Frontal cortex (tissue), 4 donors: ENCODE data around the gene TNP2. TPM values are rescaled to one million over a fixed set of nuclear protein-coding genes. Genes with fewer than 3 reads are reported as not detected.
"Not testable (repeated sequence)": the region's sequence is repeated elsewhere in the genome, so short reads cannot be mapped to it uniquely, and the experiment has no call there.

Source experiments
- DNase-seq, 2 donors: peaks; one replicate each; pipeline ENCODE4 v3.0.0; 2012; ENCODE audit warnings: low spot score in 2 of 2
- FAIRE-seq: peaks from 2 replicates; lab custom pipeline; 2012; peaks lifted over from hg19 to GRCh38; lab: Jason Lieb, UNC
- small RNA-seq: library from RNA; depleted of rRNA; stranded (forward); fragments of <200 nt; gene quantifications from one replicate; pipeline ENCODE3, GENCODE V24; 2014
- total RNA-seq: library from RNA; depleted of rRNA; stranded (reverse); fragments of >200 nt; gene quantifications from one replicate; pipeline ENCODE4 v1.2.3, GENCODE V29; 2014
- donor health status: control.
- donor health status: control.
- donor health status: control.

The TNP2 gene
- total RNA-seq, 1 donor from 2014 or later = not detected

DNA sequence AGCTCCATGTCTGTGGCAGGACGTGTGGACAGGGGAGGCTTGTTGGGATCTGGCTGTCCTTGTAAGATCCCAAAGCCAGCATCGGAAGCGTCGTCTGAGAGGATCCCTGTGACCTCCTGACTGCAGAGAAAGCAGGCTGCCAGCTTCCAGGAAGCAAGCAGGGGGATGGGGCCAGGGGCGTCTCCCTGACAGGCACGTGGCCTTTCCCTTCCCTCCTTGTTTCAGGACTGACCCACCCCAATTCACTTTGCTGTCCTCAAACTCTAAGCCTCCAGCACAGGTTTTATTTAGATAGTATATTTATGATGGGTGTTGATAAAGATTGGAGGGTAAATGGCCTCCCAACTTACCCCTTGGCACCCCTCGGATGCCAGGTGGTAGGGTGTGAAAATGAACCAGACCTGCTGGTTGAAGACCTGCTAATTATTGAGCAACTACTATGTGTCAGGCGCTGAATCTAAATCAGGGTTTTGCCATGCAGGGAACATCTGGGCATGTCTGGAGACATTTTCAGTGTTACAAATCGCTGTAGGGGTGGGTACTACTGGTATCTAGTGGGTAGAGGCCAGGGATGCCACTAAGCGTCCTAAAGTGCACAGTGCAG is 37.7 kb downstream of the TNP2 start:
- FAIRE-seq (no peak), DNase-seq (no peak)

DNA sequence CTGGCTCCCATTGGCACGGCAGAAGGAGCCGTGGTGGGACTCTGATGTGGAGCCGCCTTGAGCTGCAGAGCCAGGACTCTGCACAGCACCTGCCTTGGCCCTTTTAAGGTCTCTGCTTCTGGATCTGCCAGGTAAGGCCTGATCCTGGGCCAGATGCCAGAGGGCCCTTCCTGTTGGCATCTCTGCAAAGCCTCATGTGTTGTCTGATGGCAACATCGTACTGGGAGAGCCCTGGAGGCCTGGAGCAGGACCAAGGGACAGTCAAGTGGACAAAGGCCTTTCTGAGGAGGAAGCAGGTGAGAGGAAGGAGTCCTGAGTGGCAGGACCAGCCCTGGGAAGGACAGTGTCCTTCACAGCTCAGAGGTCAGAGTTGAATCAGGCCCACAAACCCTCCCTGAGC is 39.2 kb downstream of the TNP2 start:
- FAIRE-seq (no peak), DNase-seq (no peak)

DNA sequence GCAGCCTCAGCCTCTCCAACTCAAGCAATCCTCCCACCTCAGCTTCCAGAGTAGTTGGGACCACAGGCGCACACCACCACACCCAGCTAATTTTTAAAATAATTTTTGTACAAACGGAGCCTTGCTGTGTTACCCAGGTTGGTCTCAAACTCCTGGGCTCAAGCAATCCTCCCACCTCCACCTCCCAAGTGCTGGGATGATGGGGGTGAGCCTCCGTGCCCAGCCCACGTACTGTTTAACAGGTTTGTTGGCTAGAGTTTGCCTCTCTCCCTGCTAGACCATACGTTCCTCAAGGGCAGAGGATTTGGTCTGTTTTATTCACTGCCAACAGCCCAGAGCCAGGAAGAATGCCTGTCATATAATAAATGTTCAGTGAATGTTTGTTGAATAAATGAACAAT is 39.7 kb downstream of the TNP2 start:
- no peak for DNase-seq
- FAIRE-seq = no peak

DNA sequence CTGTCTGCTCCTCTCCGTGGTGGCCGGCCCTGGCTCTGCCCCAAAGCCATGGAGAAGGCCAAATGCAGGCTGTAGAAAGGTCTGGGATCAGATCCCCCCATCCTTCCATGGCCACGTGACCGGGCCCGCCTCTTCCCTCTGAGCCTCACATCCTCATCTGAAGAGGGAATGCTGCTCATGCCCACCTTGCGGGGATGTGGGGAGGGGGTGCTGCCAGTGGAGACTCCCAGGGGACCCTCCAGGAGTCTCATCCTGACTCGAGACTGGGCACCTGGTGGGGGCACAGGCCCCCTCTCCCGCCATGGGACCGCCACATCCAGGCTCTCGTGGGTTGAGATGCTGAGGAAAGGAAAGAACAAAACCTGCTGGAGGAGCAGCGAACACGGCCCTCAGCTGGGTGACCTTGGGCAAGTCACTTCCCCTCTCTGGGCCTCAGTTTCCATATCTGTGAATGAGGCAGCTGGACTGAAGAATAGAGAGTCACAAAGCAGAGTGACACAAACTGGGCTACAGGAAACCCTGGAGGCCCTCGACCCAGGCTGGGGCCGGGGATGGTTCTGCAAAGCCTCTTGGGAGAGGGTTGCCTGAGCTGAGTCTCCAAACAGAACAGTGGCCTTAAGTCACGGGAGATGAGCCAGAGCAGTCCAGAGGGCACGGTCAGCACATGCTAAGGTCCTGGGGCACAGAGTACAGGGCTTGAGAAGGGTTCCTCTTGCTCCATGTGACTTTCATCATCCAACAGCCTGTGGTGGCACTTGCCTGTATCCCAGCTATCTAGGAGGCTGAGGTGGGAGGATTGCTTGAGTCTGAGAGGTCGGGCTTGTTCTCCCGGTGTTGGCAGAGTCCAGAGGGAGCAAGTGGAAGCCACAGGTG is 43.2 kb downstream of the TNP2 start:
- DNase-seq = no peak
- no peak for FAIRE-seq

DNA sequence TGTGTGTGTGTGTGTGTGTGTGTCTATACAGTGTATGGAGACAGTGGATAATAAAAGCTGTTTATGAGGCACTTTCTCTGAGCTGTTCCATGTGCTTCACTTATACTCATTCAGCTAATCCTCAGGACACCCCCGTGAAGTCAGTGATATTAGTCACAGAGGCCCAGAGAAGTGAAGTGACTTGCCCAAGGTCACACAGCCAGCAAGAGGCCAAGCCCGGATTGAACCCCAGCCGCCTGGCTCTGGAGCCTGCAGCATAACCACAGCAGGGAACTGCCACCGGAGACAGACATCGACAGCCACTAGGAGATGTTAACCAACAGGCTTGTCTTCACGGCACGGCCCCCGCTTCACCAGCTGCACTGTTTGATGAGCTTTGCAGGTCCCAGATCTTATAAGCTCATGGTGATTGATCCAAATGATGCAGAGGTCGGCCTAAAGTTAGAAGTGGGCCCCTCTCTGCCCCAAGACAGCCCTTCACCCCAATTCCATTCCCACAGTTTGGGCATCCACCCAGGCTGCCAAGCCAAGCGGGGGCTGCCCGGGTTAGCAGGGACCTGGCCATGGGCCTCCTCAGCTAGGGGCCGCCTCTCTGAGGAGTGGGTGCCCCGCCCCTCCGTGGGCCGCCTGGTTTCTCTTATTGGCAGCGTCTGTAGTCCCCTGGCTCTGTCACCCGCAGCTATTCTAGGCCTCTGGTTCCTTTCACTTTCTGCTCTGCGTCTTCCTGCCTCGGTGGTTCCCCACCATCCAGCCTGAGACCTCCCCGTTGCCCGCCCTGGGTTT is 44.0 kb downstream of the TNP2 start:
- DNase-seq (no peak), FAIRE-seq (no peak)

DNA sequence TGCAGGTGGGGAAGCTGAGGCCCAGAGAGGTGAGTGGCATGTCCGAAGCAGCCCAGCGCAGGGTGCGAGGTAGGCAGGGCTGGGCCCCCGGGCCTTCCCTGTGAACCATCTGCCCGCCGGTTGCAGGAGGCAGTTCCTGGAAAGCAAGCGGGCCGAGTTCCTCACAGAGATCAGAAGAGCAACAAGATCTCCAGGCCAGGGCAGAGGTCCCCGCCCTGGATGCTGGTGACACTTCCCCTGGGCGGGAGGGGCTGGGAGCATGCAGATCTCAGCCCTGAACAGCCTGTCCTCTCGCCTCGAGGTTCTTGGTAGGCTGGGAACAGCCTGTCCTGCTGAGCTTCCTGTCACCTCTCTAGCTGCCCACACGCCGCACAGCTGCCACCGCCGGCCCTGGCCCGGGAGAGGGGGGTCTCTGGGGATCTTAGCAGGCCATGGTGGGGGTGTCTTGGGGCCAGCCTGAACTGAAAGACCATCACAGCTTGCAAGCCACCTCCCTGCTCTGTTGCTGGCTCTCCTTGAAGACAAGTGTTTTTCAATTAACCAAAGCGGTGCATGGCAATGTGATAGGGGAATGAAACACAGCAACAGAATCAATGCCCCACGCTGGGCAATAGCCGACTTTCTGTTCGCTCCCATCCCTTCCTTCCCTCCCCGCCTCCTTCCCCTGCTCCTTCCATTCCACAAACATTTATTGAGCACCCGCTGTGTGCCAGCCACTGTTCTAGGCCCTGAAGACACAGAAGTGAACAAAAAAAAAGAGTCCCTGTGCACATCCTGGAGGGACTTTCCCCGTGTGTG is 44.8 kb downstream of the TNP2 start:
- no peak for FAIRE-seq

DNA sequence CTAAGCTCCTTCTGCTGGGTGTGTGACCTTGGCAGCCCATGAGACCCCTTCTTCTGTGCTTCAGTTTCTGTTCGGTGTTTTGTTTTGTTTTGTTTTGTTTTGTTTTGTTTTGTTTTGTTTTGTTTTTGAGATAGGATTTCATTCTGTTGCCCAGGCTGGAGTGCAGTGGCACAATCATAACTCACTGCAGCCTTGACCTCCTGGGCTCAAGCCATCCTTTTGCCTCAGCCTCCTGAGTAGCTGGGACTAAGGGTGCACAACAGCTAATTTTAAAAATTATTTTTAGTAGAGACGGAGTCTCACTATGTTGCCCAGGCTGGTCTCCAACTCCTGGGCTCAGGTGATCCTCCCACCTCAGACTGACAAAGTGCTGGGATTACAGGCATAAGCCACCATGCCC is 48.6 kb downstream of the TNP2 start:
- not testable (repeated sequence) for FAIRE-seq

More for the DNA sequence above, 44.8 kb downstream of the TNP2 start:
- peak in 1 of 2 donors; percentile 62 for DNase-seq

DNA sequence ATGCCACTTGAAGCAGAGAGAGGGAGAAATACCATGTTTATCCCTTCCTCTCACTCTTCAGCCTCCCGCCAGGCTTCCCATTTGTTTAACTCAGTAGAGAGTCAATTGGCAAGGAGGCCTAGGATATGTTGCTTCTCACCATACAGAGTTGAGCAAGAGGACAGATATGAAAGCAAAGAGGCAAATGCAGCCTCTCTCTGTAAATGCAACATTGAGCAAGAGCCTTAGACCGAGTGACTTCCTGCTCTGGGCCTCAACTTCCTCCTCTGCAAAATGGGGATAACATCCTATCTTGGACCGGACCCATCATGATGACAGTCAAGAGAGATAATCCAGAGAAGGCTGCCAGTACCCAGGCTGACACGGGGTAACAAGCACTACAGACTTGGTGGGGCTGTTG is 49.9 kb downstream of the TNP2 start:
- DNase-seq (no peak), FAIRE-seq (no peak)

More for the DNA sequence above, 48.6 kb downstream of the TNP2 start:
- not testable (repeated sequence) for DNase-seq

DNA sequence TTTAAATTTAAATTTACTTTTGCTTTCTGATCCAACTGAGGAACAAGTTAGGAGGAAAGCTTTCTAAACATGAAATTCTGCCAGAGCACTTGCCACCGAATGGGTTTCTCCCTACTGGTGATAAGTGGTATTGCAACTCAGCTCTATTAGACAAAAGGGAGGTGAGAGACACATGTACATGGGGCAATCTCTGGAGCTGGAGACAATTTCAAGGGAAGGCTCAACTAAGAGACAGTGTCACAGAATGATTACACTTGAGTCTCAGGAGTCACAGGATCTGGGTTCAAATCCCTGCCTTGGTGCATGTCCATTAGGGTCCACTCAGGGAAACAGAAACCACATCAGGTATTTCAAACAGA is 50.5 kb downstream of the TNP2 start:
- DNase-seq (no peak), FAIRE-seq (no peak)

Small RNA genes within 50 kb of the gene (small RNA-seq; reads per million reads assigned to genes)
- gene MIR548H2 = not detected
- not detected for gene RF00019
- gene RF00554 = not detected

Other genes with a start within 250 kb of the TNP2 start
- gene SOCS1, start 13.1 kb downstream of the TNP2 start, total RNA-seq = 0.82 TPM
- gene PRM3, start 4.3 kb upstream of the TNP2 start, total RNA-seq = not detected
- not detected for gene PRM2, start 7.2 kb upstream of the TNP2 start, total RNA-seq
- not detected for gene PRM1, start 12.0 kb upstream of the TNP2 start, total RNA-seq
- gene RMI2, start 76.1 kb upstream of the TNP2 start, total RNA-seq = 4.5 TPM